Heart left ventricle (tissue), 16 donors: ENCODE results near the gene RXRA. TPM values are rescaled to one million over a fixed set of nuclear protein-coding genes. Genes with fewer than 3 reads are reported as not detected.

Source experiments
- ATAC-seq, 4 donors: fragments of 200-7000 bp; cut with Tn5 transposase; one replicate each; pipeline ENCODE4 v1.9.1; 2020 to 2022; ENCODE audit warnings: moderate library complexity in 4 of 4, mild to moderate bottlenecking in 3 of 4, moderate number of reproducible peaks in 1 of 4
- DNase-seq, 5 donors: peaks; one replicate each; pipeline ENCODE4 v3.0.0-alpha.2; 2020
- H3K27ac ChIP-seq, 12 donors: fragments of 200-600 bp; sonication (generic) in 4 of 12; one replicate each; pipeline versions ENCODE4 v1.5.0 to v1.8.0; 2016 to 2022; ENCODE audit warnings: mild to moderate bottlenecking in 2 of 12
- H3K27me3 ChIP-seq, 9 donors: fragments of 200-600 bp; sonication (generic) in 2 of 9; one replicate each; pipeline versions ENCODE4 v1.5.1 to v1.8.0; 2016 to 2022; ENCODE audit warnings: mild to moderate bottlenecking in 3 of 9
- H3K36me3 ChIP-seq, 9 donors: fragments of 200-600 bp; sonication (generic) in 2 of 9; one replicate each; pipeline versions ENCODE4 v1.5.0 to v1.8.0; 2018 to 2022; ENCODE audit warnings: mild to moderate bottlenecking in 2 of 9
- H3K4me1 ChIP-seq, 12 donors: fragments of 200-600 bp; sonication (generic) in 4 of 12; one replicate each; pipeline versions ENCODE4 v1.5.0 to v1.8.0; 2016 to 2022; ENCODE audit warnings: mild to moderate bottlenecking in 3 of 12
- H3K4me3 ChIP-seq, 12 donors: fragments of 200-600 bp; sonication (generic) in 4 of 12; one replicate each; pipeline versions ENCODE4 v1.5.0 to v1.8.0; 2017 to 2022; ENCODE audit warnings: mild to moderate bottlenecking in 9 of 12, moderate library complexity in 4 of 12
- H3K9me3 ChIP-seq, 12 donors: fragments of 200-600 bp; sonication (generic) in 4 of 12; one replicate each; pipeline versions ENCODE4 v1.5.0 to v1.8.0; 2016 to 2022; ENCODE audit warnings: mild to moderate bottlenecking in 1 of 12
- CTCF ChIP-seq, 12 donors: fragments of 200-600 bp; sonication (generic) in 4 of 12; IDR thresholded peaks; one replicate each; pipeline versions ENCODE4 v1.5.0 to v1.8.0; 2018 to 2022; ENCODE audit warnings: antibody characterized with exemption in 12 of 12, mild to moderate bottlenecking in 5 of 12
- POLR2A ChIP-seq, 2 donors: fragments of 450-650 bp; IDR thresholded peaks; one replicate each; pipeline ENCODE4 v1.6.1; 2017; ENCODE audit warnings: antibody characterized with exemption in 2 of 2, mild to moderate bottlenecking in 2 of 2, moderate library complexity in 2 of 2
- WGBS, 4 donors: extraction: QIAGEN DNeasy Blood & Tissue Kit in 2 of 4; methylation state at CpG; one replicate each; pipeline versions ENCODE4 v1.1.5 to v1.1.7; 2013 to 2018; 5-methylcytosine and 5-hydroxymethylcytosine counted together
- intact Hi-C, 10 donors: fragments of 100-400 bp; cut with DNase I; formaldehyde crosslinking; loops; one replicate each; pipeline versions ENCODE4 v1.11.1 to v1.14.2; 2022
- polyA plus RNA-seq, 2 donors: library from polyadenylated mRNA; stranded (reverse); fragments of 200-250 nt; gene quantifications; one replicate each; pipeline ENCODE4 v1.2.3, GENCODE V29; 2013
- total RNA-seq, 9 donors: library from RNA; depleted of rRNA in 2 of 9; stranded (reverse); fragments of >200 nt in 2 of 9; fragmentation: NEBNext Ultra II Directional in 3 of 9; extraction: Animal tissue kit (Norgen Biotek cat#: 25700) in 3 of 9; gene quantifications; one replicate each; pipeline versions ENCODE4 v1.1.0 to v1.2.4, GENCODE V29; 2016 to 2023
- donor health status: ischemic (EF 13 %, LVEDD 7.1; RV severe dilation, severe dysfunction).
- donor health status: healthy with polysubstance abuse.
- donor health status: DM: no; HTN: yes; CAD: no.
- donor health status: DM: no; HTN: no; CAD: no.
- donor health status: ischemic (EF 25% LVEDD 6.9; RV normal size, moderate dysfunction).
- donor health status: ischemic (EF 25% LVEDD 5.7; RV mildly dilated, moderate dysfunction).
- donor health status: healthy.
- donor health status: DM: yes; HTN: yes; CAD: no.
- donor health status: ischemic (EF 35%, LVEDD 5.7; RV mildly dilated, moderate dysfunction).
- donor health status: nonischemic (EF 11% LVEDD 7.7; RV severe dilation, severe dysfunction).
- donor health status: DM: yes; HTN: yes; CAD: no.
- donor health status: PGD.
- donor health status: ischemic (EF 29% LVEDD 5.4; RV normal size, mild dysfunction).
- donor health status: nonischemic (EF 23%, LVEDD 6.1; RV moderate dilation, normal function).

The RXRA gene
- total and polyA plus RNA-seq, 11 donors, result 45.5 to 87.9 (median 54.9) TPM

- DNase-seq (no peak), ATAC-seq (no peak)
- intact Hi-C loops, result loop anchor here in 6 of 10 donors (5.0 to 10.0 kb wide), 6 partner anchors 56 to 111 kb away; partner anchors contain the start of gene RXRA (in 2 of the 6)
- peaks cover 0 to 67% (median 39%) of the 10 kb centered on the region in 9 donors for H3K36me3 ChIP-seq
- TF ChIP-seq POLR2A (IDR thresholded peaks at IDR 0.05), result no peak
- no peak for TF ChIP-seq CTCF (IDR thresholded peaks at IDR 0.05)
- H3K4me3 ChIP-seq, result no peak overlapping the region
- no peaks in the 10 kb centered on the region for H3K9me3 ChIP-seq
- H3K27me3 ChIP-seq, result no peaks in the 10 kb centered on the region
- 54 to 71% (median 65%) methylated on average over 4 to 14 of the region's 14 CpGs for WGBS, 4 donors
- H3K4me1 ChIP-seq, result peaks cover 4 to 74% (median 51%) of the 10 kb centered on the region in 12 donors
- H3K27ac ChIP-seq, result peak overlapping the region in 6 of 12 donors; percentile 9 to 90 (median 36)
These were observed 106.8 kb downstream of the RXRA start for GRCh38 chr9:134433101-134433500.

- Histone ChIP-seq H3K4me1 (peaks cover 4 to 80% (median 52%) of the 10 kb centered on the region in 12 donors), H3K27me3 (no peaks in the 10 kb centered on the region), H3K27ac (peak overlapping the region; percentile 70 to 91 (median 84)), H3K36me3 (peaks cover 0 to 61% (median 35%) of the 10 kb centered on the region in 9 donors), H3K4me3 (peak overlapping the region in 4 of 12 donors; percentile 0 to 22 (median 11)), H3K9me3 (no peaks in the 10 kb centered on the region)
- TF ChIP-seq CTCF (IDR thresholded peaks at IDR 0.05) (no peak), POLR2A (IDR thresholded peaks at IDR 0.05) (no peak)
- DNase-seq, result no peak
- WGBS, 4 donors, result 60 to 73% (median 66%) methylated on average over 20 to 30 of the region's 30 CpGs
- ATAC-seq, result peak in 3 of 4 donors; percentile 0 to 6 (median 1)
- intact Hi-C loops, result loop anchor here in 7 of 10 donors (2.0 to 10.0 kb wide), 8 partner anchors 27 to 112 kb away; partner anchors contain the start of gene RXRA (in 2 of the 7)
These were observed 107.9 kb downstream of the RXRA start for GRCh38 chr9:134433909-134434882.

GRCh38 chr9:134434894-134435506, 108.7 kb downstream of the RXRA start:
- intact Hi-C loops, result loop anchor here in 8 of 10 donors (2.0 to 10.0 kb wide), 8 partner anchors 28 to 113 kb away; partner anchors contain the start of gene RXRA (in 5 of the 8)
- 0 to 12% (median 2%) methylated on average over 8 to 17 of the region's 17 CpGs for WGBS, 4 donors
- DNase-seq (peak; percentile 94 to 98 (median 96)), ATAC-seq (peak; percentile 81 to 89 (median 83))
- Histone ChIP-seq H3K27ac (peak overlapping the region; percentile 70 to 91 (median 84)), H3K9me3 (no peaks in the 10 kb centered on the region), H3K4me3 (peak overlapping the region in 7 of 12 donors; percentile 0 to 29 (median 11)), H3K4me1 (peaks cover 4 to 88% (median 58%) of the 10 kb centered on the region in 12 donors), H3K27me3 (no peaks in the 10 kb centered on the region), H3K36me3 (peaks cover 0 to 56% (median 28%) of the 10 kb centered on the region in 9 donors)
- no peak for TF ChIP-seq CTCF (IDR thresholded peaks at IDR 0.05)
- no peak for TF ChIP-seq POLR2A (IDR thresholded peaks at IDR 0.05)
